HG03175 (cell line): Measurements from ENCODE around the gene LRP1B.
"Not testable (repeated sequence)": the region's sequence is repeated elsewhere in the genome, so short reads cannot be mapped to it uniquely, and the experiment has no call there.

Source experiments
- ATAC-seq: cut with Tn5 transposase; IDR thresholded peaks from one replicate; pipeline ENCODE4 v1.9.1; 2021; ENCODE audit warnings: mild to moderate bottlenecking, moderate library complexity; ENCODE audit not compliant: unreplicated experiment

The LRP1B gene

GRCh38 chr2:141199711-141200110 is 931.1 kb downstream of the LRP1B start:
- no peak for ATAC-seq

DNA sequence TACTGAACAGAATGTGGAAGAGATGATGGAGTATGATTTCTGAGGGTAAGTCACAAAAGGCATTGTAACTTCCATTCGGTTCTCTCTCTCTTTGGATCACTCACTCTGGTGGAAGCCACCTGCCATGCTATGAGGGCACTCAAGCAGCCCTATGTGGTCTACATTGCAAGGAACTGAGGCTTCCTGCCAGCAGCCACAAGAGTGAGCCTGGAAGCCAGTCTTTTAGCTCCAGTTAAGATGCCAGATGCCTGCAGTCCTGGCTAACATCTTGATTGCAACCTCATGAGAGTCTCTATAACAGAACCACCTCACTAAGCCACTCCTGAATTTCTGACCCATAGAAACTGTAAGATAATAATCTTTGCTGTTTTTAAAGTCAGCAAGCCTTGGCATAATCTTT is 935.7 kb downstream of the LRP1B start:
- ATAC-seq, result no peak

GRCh38 chr2:141187075-141187439 is 943.8 kb downstream of the LRP1B start:
- no peak for ATAC-seq

DNA sequence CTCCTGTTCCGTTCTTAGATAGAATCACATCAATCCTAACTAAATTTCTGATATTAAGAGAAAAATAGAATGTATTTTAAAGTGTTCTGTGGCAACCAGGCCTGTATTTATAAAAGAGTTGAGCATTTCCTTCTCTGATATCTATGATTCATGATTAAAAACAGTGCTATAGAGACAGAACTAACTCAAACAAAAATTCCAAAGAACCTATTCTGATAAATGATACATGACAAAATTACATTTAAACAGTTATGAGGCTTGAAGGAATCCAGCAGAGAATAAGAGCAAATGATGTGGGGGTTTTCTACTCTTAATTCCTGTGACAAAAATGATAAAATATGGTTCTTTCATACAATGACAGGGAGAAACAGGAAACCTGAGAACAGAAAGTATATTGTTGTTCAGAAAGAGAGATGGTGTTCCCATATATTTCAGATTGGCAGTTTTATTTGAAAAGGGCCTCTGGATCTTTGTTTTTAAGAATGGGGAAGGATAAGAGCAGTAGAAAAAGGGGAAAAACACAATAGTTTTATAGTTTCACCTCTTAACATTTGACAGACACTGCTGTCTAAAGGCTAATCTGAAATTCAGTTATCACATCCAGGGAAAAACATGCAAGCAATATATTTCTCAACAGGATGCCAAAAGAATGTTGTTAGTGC is 944.3 kb downstream of the LRP1B start:
- ATAC-seq, result no peak

GRCh38 chr2:141182246-141182645 is 948.6 kb downstream of the LRP1B start:
- ATAC-seq, result no peak

DNA sequence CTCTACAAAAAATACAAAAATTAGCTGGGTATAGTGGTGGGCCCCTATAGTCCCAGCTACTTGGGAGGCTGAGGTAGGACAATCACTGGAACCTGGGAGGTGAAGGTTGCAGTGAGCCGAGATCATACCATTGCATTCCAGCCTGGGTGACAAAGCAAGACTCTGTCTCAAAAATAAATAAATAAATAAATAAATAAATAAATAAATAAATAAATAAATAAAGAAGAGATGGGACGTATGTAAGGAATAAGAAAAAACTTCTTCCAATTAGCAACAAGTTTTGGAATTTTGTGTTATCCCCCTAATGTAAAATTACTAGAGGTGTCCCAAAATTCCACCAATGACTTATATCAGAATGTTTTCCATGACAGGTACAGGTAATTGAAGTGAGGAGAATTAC is 961.7 kb downstream of the LRP1B start:
- not testable (repeated sequence) for ATAC-seq

- ATAC-seq, result no peak
These were observed 968.5 kb downstream of the LRP1B start for GRCh38 chr2:141162314-141162713.

DNA sequence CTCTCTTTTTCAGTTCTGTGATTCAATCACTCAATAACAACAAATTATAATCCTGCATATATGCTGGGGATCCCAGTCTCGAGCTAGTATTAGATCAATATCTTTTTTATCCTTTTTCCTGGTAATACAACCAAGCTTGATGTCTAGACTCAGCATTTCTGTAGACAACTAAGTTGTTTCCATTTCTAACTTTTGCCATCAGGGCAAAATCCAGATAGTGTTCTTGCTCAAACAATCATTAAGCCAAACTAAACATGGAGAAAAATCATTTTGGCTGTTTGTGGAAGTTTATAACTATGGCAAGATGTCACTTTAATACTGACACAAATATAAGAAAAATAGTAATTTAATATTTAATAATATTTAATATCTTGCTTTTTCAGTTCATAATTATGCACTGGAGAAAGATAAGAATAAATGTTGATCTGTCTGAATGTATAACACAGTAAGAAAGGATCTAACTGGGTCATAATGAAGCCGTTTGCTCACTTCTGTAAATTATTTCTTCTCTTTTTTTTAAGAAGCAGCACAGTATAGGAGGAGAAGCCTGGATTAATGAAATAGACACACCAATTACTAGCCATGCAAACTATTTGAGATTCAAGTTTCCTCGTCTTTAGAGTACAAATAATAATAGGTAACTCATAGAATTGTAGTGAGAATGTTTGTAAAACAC is 979.1 kb downstream of the LRP1B start:
- ATAC-seq, result no peak

GRCh38 chr2:141142025-141142424 is 988.8 kb downstream of the LRP1B start:
- no peak for ATAC-seq

DNA sequence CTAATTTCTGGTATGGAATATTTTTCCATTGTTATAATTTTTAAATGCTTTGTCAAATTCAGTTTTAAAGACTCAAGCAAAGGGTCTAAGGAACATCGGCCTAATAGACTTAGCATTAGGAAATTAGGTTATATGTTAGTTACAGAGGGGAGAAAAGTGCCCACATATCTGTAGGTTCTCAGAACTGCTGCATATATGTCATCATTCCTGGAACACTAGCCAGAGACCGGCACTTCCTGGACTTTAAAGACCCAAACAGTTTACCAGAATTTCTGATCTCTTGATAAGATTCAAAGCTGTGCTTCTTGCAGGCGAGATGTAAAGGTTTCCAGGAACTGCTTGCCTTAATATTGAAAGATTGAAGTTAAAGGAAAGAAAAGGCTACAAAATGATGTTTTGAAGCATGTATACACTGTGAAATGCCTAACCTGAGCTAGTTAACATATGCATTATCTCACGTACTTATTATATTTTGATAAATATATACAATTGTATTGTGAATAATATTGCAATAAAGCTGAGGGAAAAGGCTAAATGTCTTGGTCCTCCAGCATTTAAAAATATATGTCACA is 993.6 kb downstream of the LRP1B start:
- no peak for ATAC-seq

GRCh38 chr2:141133883-141134282 is 996.9 kb downstream of the LRP1B start:
- no peak for ATAC-seq

- no peak for ATAC-seq
These were observed 1005.4 kb downstream of the LRP1B start for GRCh38 chr2:141125432-141125831.

DNA sequence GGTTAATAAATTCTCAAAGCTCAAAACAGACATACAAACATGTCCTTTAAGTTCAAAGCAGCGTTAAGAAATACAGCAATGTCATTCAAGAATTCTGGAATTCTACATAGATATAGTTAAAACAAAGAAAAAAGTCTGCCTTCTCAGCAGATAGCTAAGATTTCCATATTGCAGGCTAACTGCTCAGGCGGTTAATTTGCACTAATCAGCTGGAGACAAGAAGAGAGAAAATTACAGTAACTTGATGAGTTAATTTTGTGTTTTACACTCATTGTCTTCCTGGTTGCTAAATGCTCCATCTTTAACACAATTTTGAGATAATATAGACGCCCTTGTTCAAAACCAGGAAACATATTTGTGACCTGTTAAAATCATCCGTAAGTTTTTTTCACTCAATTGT is 1012.0 kb downstream of the LRP1B start:
- no peak for ATAC-seq

DNA sequence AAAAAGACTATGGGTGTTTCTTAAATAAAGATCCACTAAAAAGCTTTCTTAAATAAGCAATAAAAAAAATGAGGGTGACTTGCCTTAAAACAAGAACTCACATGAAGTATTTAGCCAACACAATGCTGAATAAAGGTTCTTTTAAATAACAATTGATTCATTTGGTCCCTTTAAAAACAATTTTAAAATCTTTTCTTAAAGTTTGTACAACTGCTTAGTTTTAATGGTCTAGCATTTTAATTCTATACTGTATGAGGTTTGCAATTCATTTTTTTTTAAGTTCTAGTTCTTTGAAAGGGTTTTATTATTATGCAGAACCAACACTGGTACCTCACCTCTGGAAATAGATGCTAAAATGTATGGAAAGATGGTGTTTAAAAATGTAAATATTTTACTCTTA is 1017.5 kb downstream of the LRP1B start:
- no peak for ATAC-seq

DNA sequence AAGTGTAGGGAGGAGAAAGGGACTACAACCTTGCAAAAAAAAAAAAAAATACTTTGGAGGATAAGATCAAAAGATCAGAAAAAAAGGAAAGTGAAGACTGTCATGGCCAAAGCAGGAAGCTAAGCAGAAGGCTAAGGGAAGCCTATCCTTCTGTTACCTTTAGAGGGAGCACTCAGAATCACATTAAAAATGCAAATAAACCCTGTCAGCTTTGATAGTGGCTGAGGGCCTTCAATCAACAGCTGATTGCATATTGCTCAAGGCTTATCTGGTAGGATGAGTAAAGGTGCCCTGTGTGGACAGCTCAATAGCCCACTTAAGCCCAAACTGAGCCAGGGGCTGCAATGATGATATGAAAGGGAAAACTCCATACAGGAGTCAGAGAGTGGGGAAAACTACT is 1021.2 kb downstream of the LRP1B start:
- ATAC-seq, result no peak

DNA sequence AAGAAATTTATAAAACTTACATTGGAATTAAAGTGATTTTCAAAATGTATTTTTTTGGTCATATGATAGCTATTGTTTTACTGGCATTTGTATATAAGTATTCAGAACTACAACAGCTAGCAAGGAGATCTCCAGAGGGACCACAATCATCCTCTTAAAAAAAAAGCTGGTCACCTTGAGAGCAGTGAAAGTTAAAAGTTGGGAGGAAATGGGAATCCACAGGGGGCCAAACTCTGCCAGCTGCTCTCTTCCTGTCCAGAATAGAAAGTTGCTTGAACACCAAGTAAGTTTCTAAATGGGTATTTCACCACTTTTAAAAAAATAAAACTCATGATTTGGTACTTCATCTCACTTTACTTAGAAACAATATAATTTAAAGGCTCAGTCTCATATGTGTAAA is 1025.1 kb downstream of the LRP1B start:
- no peak for ATAC-seq

GRCh38 chr2:141103216-141103615 is 1027.6 kb downstream of the LRP1B start:
- no peak for ATAC-seq

GRCh38 chr2:141079231-141079630 is 1051.6 kb downstream of the LRP1B start:
- ATAC-seq, result no peak

DNA sequence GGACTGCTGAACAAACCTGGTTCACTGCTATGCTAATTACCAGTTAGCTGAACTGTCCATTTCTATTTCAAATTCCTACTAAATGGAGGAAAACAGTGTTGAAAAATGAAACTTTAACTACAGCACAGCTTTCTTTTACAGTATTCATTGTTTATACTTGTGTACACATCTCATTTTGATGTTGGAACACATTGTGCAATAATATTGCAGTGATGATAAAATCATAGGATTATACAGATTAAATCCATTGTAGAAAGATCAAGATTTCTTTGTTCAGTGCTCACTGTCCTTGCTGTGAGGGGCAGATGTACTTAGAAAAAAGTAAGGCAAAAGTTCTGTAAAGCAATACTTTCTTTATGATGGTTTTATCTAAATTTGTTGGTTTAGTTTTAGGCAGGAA is 1055.1 kb downstream of the LRP1B start:
- ATAC-seq, result no peak

DNA sequence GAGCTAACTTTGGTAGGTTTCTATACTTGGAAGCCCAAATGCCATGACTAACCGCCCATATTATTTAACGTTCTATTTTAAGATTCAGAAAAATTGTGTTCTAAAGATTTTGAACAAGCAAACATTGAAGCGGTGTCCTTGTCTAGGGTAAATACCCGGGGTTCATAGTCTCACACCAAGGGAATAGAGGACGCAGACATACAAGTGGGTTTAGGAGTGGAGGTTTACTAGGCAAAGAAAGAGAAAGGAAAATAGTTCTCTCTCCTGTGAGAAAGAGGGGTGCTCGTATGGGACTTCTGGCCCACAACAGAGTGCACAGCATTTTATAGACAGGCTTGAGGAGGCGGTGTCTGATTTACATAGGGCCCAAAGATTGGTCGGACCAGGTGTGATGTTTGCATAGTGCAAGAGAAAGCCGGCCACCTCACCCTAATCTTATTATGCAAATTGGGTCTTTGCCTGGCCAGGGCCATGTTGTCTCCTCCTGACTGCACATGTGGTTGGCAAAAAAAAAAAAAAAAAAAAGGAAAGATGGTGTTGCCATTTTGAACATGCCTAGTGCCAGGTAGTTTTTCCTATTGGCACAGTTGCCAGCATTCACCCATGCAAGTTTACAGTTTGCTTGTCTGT is 1062.6 kb downstream of the LRP1B start:
- no peak for ATAC-seq

DNA sequence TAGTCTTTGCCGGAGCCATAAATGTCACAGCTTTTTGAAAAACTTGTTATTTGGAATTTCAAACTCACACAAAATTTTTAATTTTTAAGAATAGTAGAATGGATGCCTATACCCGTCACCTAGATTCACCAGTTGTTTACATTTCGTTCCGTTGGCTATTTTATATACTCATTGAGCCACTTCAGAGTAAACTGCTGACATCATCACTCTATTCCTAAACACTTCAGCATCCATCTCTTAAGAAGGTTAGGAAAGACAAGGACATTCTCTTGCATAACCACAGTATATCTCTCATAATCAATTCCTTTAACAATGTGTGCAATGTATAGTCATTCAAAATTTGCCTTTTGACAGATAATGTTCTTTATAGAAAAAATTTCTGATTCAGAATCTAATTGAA is 1065.8 kb downstream of the LRP1B start:
- no peak for ATAC-seq

GRCh38 chr2:141063406-141063805 is 1067.4 kb downstream of the LRP1B start:
- no peak for ATAC-seq
